Measurements from ENCODE around the gene GLB1L3. TPM values are rescaled to one million over a fixed set of nuclear protein-coding genes. Genes with fewer than 3 reads are reported as not detected.

Gene GLB1L3
- total and polyA plus RNA-seq, 2 of the 4 experiments (the other 2 are of a cell fraction): not detected

DNA sequence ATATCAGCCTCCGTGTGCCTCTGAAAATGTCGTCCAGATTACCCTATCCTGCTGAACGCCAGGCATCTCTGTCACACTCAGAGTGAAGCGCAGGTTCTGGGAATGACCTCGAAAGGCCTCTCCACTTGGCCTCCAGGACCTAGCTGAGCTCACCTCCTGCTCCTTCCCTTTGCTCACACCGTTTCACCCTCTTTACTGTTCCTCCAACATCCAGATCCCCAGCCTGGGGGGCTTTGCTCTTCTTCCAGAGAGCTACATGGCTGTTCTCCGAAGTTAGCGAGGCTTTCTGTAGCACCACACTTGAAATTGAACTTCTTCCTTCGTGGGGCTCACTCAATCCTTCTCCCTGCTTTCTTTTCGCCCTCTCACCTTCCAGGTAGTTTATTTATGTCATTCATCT is 83.5 kb downstream of the GLB1L3 start:
- H3K27me3 ChIP-seq (ENCODE audit: control insufficient read depth, insufficient read depth, low read length): no peaks in the 10 kb centered on the region
- ChIA-PET POLR2A (ENCODE audit: unreplicated experiment) (no interaction called here), CTCF (no interaction called here)
- intact Hi-C loops (cut with micrococcal nuclease) (no loop called here), in situ Hi-C loops (cut with MboI; ENCODE audit: low sequenced_read_pairs) (no loop called here), dilution Hi-C loops (cut with HindIII; ENCODE audit: low sequenced_read_pairs, unreplicated experiment) (no loop called here)
- DNase-seq (no peak), ATAC-seq (ENCODE audit: low read depth) (no peak)
- H3K56ac ChIP-seq (ENCODE audit: extremely low read depth, insufficient read depth, low read length): no peak overlapping the region
- H2AFZ ChIP-seq (replicated peaks; ENCODE audit: low read length, poor library complexity): no peak overlapping the region
- no peak overlapping the region for H3K14ac ChIP-seq (replicated peaks; ENCODE audit: low read depth, low read length)
- no peaks in the 10 kb centered on the region for H4K20me1 ChIP-seq (ENCODE audit: insufficient read depth, low read length)
- no peaks in the 10 kb centered on the region for H3K4me1 ChIP-seq (ENCODE audit: control insufficient read depth, insufficient read depth, low read length)
- no peak overlapping the region for H3K4me2 ChIP-seq (ENCODE audit: low read depth, low read length)
- H3K79me1 ChIP-seq (ENCODE audit: low read depth in 1 of 2, low read length in 2 of 2): no peaks in the 10 kb centered on the region
- no peak overlapping the region for H4K5ac ChIP-seq (ENCODE audit: low read depth, low read length)
- no peak overlapping the region for H3K27ac ChIP-seq (ENCODE audit: insufficient read depth, low read length)
- 49% methylated on average over 6 of the region's 10 CpGs; no CpG with 5 or more reads in 1 of the 2 experiments for WGBS, 2 experiments (ENCODE audit: extremely low coverage in 2 of 2, insufficient read length in 1 of 2)
- H3K23ac ChIP-seq (ENCODE audit: low read depth, low read length): no peak overlapping the region
- H3K9ac ChIP-seq (ENCODE audit: low read depth, low read length): no peak overlapping the region
- H2AK9ac ChIP-seq (replicated peaks; ENCODE audit: low read depth, low read length, poor library complexity): no peak overlapping the region
- H3K36me3 ChIP-seq (ENCODE audit: control insufficient read depth, insufficient read depth, low read length): no peaks in the 10 kb centered on the region
- H2BK120ac ChIP-seq (ENCODE audit: low read depth, low read length): no peak overlapping the region
- peaks cover 17% of the 10 kb centered on the region for H3K9me3 ChIP-seq (ENCODE audit: control insufficient read depth, insufficient read depth, low read length)
- TF ChIP-seq, protein P1, sequence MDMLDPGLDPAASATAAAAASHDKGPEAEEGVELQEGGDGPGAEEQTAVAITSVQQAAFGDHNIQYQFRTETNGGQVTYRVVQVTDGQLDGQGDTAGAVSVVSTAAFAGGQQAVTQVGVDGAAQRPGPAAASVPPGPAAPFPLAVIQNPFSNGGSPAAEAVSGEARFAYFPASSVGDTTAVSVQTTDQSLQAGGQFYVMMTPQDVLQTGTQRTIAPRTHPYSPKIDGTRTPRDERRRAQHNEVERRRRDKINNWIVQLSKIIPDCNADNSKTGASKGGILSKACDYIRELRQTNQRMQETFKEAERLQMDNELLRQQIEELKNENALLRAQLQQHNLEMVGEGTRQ (IDR thresholded peaks at IDR 0.05; ENCODE audit: low read depth, low read length): no peak
- TF ChIP-seq MAZ (IDR thresholded peaks at IDR 0.05; ENCODE audit: borderline replicate concordance, low read depth, low read length): no peak
- H2BK5ac ChIP-seq (ENCODE audit: low read depth, low read length, poor library complexity, severe bottlenecking): no peak overlapping the region
- H2BK20ac ChIP-seq (ENCODE audit: low read depth, low read length): no peak overlapping the region
- H3K4ac ChIP-seq (ENCODE audit: low read depth, low read length): no peak overlapping the region
- H2BK15ac ChIP-seq (ENCODE audit: low read depth, low read length): no peak overlapping the region
- no TSS peak for BruUV-seq (replicated peaks)
- no peaks in the 10 kb centered on the region for H3K9me1 ChIP-seq (ENCODE audit: insufficient read depth, low read length)
- H3K18ac ChIP-seq (ENCODE audit: low read depth, low read length): no peak overlapping the region
- no peak overlapping the region for H2AK5ac ChIP-seq (ENCODE audit: low read depth, low read length)
- H4K8ac ChIP-seq (ENCODE audit: low read depth in 2 of 2, low read length in 2 of 2): no peak overlapping the region
- no peak overlapping the region for H3K4me3 ChIP-seq (ENCODE audit: insufficient read depth, low read depth, low read length)
- H4K91ac ChIP-seq (ENCODE audit: insufficient read depth, low read depth, low read length): no peak overlapping the region

Measured in IMR-90 (cell line).